Neural progenitor cell (in vitro differentiated cells): ENCODE data around the gene RAMP1. TPM values are rescaled to one million over a fixed set of nuclear protein-coding genes. Genes with fewer than 3 reads are reported as not detected.

Source experiments
- DNase-seq: peaks from one replicate; pipeline ENCODE4 v3.0.0-alpha.2; 2016; ENCODE audit warnings: low spot score
- H2AFZ ChIP-seq: fragments of 200-600 bp; sonication (generic); replicated peaks from 2 replicates; pipeline ENCODE4 v1.6.1; 2016; ENCODE audit warnings: antibody characterized with exemption
- H3F3A ChIP-seq: fragments of 200-600 bp; sonication (generic); 2 replicates; pipeline ENCODE4 v1.6.1; 2016; ENCODE audit warnings: antibody characterized with exemption, low read depth
- H3K27ac ChIP-seq: fragments of 200-600 bp; sonication (generic); 2 replicates; pipeline ENCODE4 v1.5.1; 2016; ENCODE audit warnings: mild to moderate bottlenecking
- H3K27me3 ChIP-seq: fragments of 200-600 bp; sonication (generic); 2 replicates; pipeline ENCODE4 v1.6.1; 2016; ENCODE audit warnings: mild to moderate bottlenecking, moderate library complexity
- H3K36me3 ChIP-seq: fragments of 200-600 bp; sonication (generic); 2 replicates; pipeline ENCODE4 v1.5.1; 2016
- H3K4me1 ChIP-seq: fragments of 200-600 bp; sonication (generic); 2 replicates; pipeline ENCODE4 v1.6.1; 2016; ENCODE audit warnings: mixed run types
- H3K4me2 ChIP-seq: fragments of 200-600 bp; sonication (generic); 2 replicates; pipeline ENCODE4 v1.6.1; 2016
- H3K4me3 ChIP-seq: fragments of 200-600 bp; sonication (generic); 2 replicates; pipeline ENCODE4 v1.5.1; 2016
- H3K79me2 ChIP-seq: fragments of 200-600 bp; sonication (generic); 2 replicates; pipeline ENCODE4 v1.6.1; 2016; ENCODE audit warnings: low read depth
- H3K9ac ChIP-seq: fragments of 200-600 bp; sonication (generic); 2 replicates; pipeline ENCODE4 v1.6.1; 2016
- H3K9me3 ChIP-seq: fragments of 200-600 bp; sonication (generic); 2 replicates; pipeline ENCODE4 v1.5.1; 2016; ENCODE audit warnings: low read depth
- H4K20me1 ChIP-seq: fragments of 200-600 bp; sonication (generic); 2 replicates; pipeline ENCODE4 v1.6.1; 2016; ENCODE audit warnings: low read depth
- H3K27ac Mint-ChIP-seq: 3 replicates; pipeline ENCODE4 v1.8.0; 2021; ENCODE audit warnings: mixed read lengths
- H3K27me3 Mint-ChIP-seq: 2 replicates; pipeline ENCODE4 v1.8.0; 2022; ENCODE audit warnings: low read depth, mild to moderate bottlenecking, inconsistent platforms, moderate library complexity, mixed read lengths; ENCODE audit not compliant: insufficient read depth
- H3K36me3 Mint-ChIP-seq: 3 replicates; pipeline ENCODE4 v1.8.0; 2021; ENCODE audit warnings: mixed read lengths
- H3K4me1 Mint-ChIP-seq: 3 replicates; pipeline ENCODE4 v1.8.0; 2021; ENCODE audit warnings: mixed read lengths
- H3K4me3 Mint-ChIP-seq: 3 replicates; pipeline ENCODE4 v1.8.0; 2021; ENCODE audit warnings: mild to moderate bottlenecking, moderate library complexity, mixed read lengths
- H3K9me3 Mint-ChIP-seq: 3 replicates; pipeline ENCODE4 v1.8.0; 2020; ENCODE audit warnings: mixed read lengths
- EZH2 ChIP-seq: fragments of 200-600 bp; sonication (generic); IDR thresholded peaks from 2 replicates; pipeline ENCODE4 v1.6.1; 2017; ENCODE audit warnings: antibody characterized with exemption, mild to moderate bottlenecking, moderate library complexity
- EZH2phosphoT487 ChIP-seq: fragments of 200-600 bp; sonication (generic); IDR thresholded peaks from 2 replicates; pipeline ENCODE4 v1.6.1; 2017; ENCODE audit warnings: antibody characterized with exemption
- total RNA-seq: library from RNA; depleted of rRNA; stranded (reverse); fragments of >200 nt; gene quantifications from 2 replicates; pipeline ENCODE4 v1.2.3, GENCODE V29; 2015; ENCODE audit warnings: low replicate concordance
- TF ChIP-seq, protein P1 (sequence below): fragments of 200-600 bp; sonication (generic); IDR thresholded peaks from 2 replicates; pipeline ENCODE4 v1.5.1; 2017; ENCODE audit warnings: antibody characterized with exemption, mild to moderate bottlenecking

Gene RAMP1
- total RNA-seq, 1 donor from 2014 or later, result not detected

DNA sequence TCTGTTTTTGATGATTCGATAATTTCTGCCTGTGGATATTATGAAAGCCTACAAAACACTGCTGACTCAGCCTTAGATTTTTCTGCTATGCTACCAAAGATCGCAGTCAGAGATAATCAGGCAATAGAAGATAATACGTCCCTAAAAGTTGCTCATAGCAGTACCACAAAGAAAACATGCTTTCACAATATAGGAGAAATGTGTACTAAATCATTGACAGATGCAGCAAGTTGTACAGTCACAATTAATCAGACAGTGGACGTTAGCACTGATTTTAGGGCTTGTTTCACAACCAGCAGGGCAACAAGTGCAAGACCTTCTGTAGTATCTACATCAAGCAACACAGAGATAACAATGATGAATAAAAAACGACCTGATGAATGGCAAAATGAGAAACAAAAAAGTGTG is 41.4 kb upstream of the RAMP1 start:
- no peaks in the 10 kb centered on the region for H3K36me3 Mint-ChIP-seq
- no peaks in the 10 kb centered on the region for H3K27me3 Mint-ChIP-seq

DNA sequence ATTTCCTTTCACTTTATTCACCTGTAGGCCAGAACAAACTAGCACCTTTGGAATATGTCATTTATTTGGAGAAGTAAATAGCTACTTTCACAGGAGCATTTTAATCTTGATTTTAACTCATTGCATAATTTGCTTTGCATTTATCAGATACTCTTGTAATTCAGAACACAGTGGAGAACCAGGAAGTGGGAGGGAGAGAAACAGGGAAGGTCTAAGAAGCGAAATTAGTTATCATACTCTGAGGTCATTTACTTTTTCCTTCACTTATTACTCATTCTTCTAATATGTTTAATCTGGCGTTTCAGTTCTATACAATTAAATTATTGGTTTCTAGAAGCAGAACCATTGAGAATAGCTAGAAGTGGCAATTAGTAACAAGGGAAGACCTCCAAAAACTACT is 40.2 kb upstream of the RAMP1 start:
- H3K36me3 Mint-ChIP-seq, result no peaks in the 10 kb centered on the region
- H3K27ac ChIP-seq, result no peak overlapping the region
- H3K4me2 ChIP-seq, result no peak overlapping the region
- H3K27me3 ChIP-seq, result peaks cover 76% of the 10 kb centered on the region
- peaks cover 8% of the 10 kb centered on the region for H3K4me1 ChIP-seq
- H3K27ac Mint-ChIP-seq, result no peak overlapping the region
- no peaks in the 10 kb centered on the region for H3K4me1 Mint-ChIP-seq
- TF ChIP-seq, protein P1, sequence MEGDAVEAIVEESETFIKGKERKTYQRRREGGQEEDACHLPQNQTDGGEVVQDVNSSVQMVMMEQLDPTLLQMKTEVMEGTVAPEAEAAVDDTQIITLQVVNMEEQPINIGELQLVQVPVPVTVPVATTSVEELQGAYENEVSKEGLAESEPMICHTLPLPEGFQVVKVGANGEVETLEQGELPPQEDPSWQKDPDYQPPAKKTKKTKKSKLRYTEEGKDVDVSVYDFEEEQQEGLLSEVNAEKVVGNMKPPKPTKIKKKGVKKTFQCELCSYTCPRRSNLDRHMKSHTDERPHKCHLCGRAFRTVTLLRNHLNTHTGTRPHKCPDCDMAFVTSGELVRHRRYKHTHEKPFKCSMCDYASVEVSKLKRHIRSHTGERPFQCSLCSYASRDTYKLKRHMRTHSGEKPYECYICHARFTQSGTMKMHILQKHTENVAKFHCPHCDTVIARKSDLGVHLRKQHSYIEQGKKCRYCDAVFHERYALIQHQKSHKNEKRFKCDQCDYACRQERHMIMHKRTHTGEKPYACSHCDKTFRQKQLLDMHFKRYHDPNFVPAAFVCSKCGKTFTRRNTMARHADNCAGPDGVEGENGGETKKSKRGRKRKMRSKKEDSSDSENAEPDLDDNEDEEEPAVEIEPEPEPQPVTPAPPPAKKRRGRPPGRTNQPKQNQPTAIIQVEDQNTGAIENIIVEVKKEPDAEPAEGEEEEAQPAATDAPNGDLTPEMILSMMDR, result no peak
- no peak for TF ChIP-seq EZH2phosphoT487
- no peak for TF ChIP-seq EZH2
- no peaks in the 10 kb centered on the region for H3K9me3 Mint-ChIP-seq
- no peak overlapping the region for H3K9ac ChIP-seq
- H3K4me3 Mint-ChIP-seq, result no peak overlapping the region
- H3K36me3 ChIP-seq, result no peaks in the 10 kb centered on the region
- H4K20me1 ChIP-seq, result peaks cover 4% of the 10 kb centered on the region
- no peak for DNase-seq
- H3K4me3 ChIP-seq, result no peak overlapping the region
- H3F3A ChIP-seq, result no peaks in the 10 kb centered on the region
- H3K9me3 ChIP-seq, result no peaks in the 10 kb centered on the region
- H3K79me2 ChIP-seq, result no peaks in the 10 kb centered on the region
- no peak overlapping the region for H2AFZ ChIP-seq
- no peaks in the 10 kb centered on the region for H3K27me3 Mint-ChIP-seq

More for the DNA sequence above, 41.4 kb upstream of the RAMP1 start:
- peaks cover 8% of the 10 kb centered on the region for H3K4me1 ChIP-seq
- H4K20me1 ChIP-seq, result peaks cover 4% of the 10 kb centered on the region
- peaks cover 77% of the 10 kb centered on the region for H3K27me3 ChIP-seq
- no peak overlapping the region for H3K9ac ChIP-seq
- no peaks in the 10 kb centered on the region for H3K9me3 Mint-ChIP-seq
- H3K4me3 Mint-ChIP-seq, result no peak overlapping the region
- H3K4me3 ChIP-seq, result no peak overlapping the region
- TF ChIP-seq EZH2phosphoT487, result no peak
- TF ChIP-seq, protein P1, result no peak
- TF ChIP-seq EZH2, result no peak
- no peaks in the 10 kb centered on the region for H3K9me3 ChIP-seq
- DNase-seq, result no peak
- H3K27ac ChIP-seq, result no peak overlapping the region
- H3K4me1 Mint-ChIP-seq, result no peaks in the 10 kb centered on the region
- no peak overlapping the region for H3K27ac Mint-ChIP-seq
- no peak overlapping the region for H3K4me2 ChIP-seq
- H3K79me2 ChIP-seq, result no peaks in the 10 kb centered on the region
- no peaks in the 10 kb centered on the region for H3F3A ChIP-seq
- H2AFZ ChIP-seq, result no peak overlapping the region
- no peaks in the 10 kb centered on the region for H3K36me3 ChIP-seq

DNA sequence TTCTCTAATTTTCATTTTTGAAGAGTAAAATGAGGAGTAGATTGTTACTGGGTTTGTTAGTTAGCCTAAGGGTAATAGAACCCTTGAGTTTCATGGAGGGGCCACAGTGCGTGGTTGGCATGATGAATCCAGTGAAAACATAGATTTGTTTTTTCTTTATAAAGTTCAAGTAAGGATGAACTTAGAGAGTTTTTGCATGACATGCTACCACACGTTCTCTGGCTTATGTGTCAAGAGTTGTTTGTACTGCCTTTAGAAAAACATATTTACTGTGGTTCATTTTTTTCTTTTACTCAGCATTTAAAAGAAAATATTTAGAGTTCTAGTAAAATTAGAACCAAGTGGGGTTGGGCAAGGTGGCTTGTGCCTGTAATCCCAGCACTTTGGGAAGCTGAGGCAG is 39.0 kb upstream of the RAMP1 start:
- Histone ChIP-seq H3K36me3 (no peaks in the 10 kb centered on the region), H3K9me3 (no peaks in the 10 kb centered on the region), H3K27ac (no peak overlapping the region), H3K9ac (no peak overlapping the region), H3K4me3 (no peak overlapping the region), H3K4me1 (peaks cover 8% of the 10 kb centered on the region), H3K4me2 (no peak overlapping the region), H4K20me1 (peaks cover 4% of the 10 kb centered on the region), H3F3A (no peaks in the 10 kb centered on the region), H3K27me3 (peaks cover 64% of the 10 kb centered on the region), H3K79me2 (no peaks in the 10 kb centered on the region), H2AFZ (no peak overlapping the region)
- Mint-ChIP-seq H3K4me1 (no peaks in the 10 kb centered on the region), H3K27ac (no peak overlapping the region), H3K4me3 (no peak overlapping the region), H3K9me3 (no peaks in the 10 kb centered on the region), H3K36me3 (no peaks in the 10 kb centered on the region), H3K27me3 (no peaks in the 10 kb centered on the region)
- TF ChIP-seq, protein P1, result no peak
- TF ChIP-seq EZH2, result no peak
- TF ChIP-seq EZH2phosphoT487, result no peak
- DNase-seq, result no peak
